ENCODE results near the gene PSMA7. TPM values are rescaled to one million over a fixed set of nuclear protein-coding genes. Genes with fewer than 3 reads are reported as not detected.
A peak's percentile ranks its signal among the peaks of the same experiment; 100 is the strongest.

The PSMA7 gene
- total RNA-seq, 2 experiments from 2014 or later, result 287 to 288 TPM

GRCh38 chr20:62147125-62147524 lies 3.9 kb upstream of the PSMA7 start:
- intact Hi-C loops (cut with micrococcal nuclease), result no loop called here

GRCh38 chr20:62146019-62146755 lies 3.0 kb upstream of the PSMA7 start:
- Mint-ChIP-seq H3K27ac (no peak overlapping the region), H3K4me3 (no peak overlapping the region), H3K27me3 (ENCODE audit: low read depth) (no peaks in the 10 kb centered on the region), H3K36me3 (ENCODE audit: low read depth) (peaks cover 8% of the 10 kb centered on the region), H3K4me1 (ENCODE audit: low read depth) (peaks cover 36% of the 10 kb centered on the region), H3K9me3 (no peaks in the 10 kb centered on the region)
- intact Hi-C loops (cut with micrococcal nuclease), result no loop called here
- DNase-seq, result no peak
- CTCF ChIA-PET, result interaction anchor here (1.7 kb wide), 1 partner anchor 11 kb away, joined by 4 read pairs; no protein-coding TSS in a partner anchor

More at GRCh38 chr20:62147125-62147524, 3.9 kb upstream of the PSMA7 start:
- CTCF ChIA-PET, result no interaction called here
- Mint-ChIP-seq H3K9me3 (no peaks in the 10 kb centered on the region), H3K27ac (no peak overlapping the region), H3K4me3 (no peak overlapping the region), H3K36me3 (ENCODE audit: low read depth) (peaks cover 11% of the 10 kb centered on the region), H3K27me3 (ENCODE audit: low read depth) (no peaks in the 10 kb centered on the region), H3K4me1 (ENCODE audit: low read depth) (peaks cover 29% of the 10 kb centered on the region)
- no peak for DNase-seq

- H3K4me3 Mint-ChIP-seq, result no peak overlapping the region
- no peak for DNase-seq
- H3K4me1 Mint-ChIP-seq (ENCODE audit: low read depth), result peaks cover 42% of the 10 kb centered on the region
- peaks cover 11% of the 10 kb centered on the region for H3K36me3 Mint-ChIP-seq (ENCODE audit: low read depth)
- no peak overlapping the region for H3K27ac Mint-ChIP-seq
- no peaks in the 10 kb centered on the region for H3K27me3 Mint-ChIP-seq (ENCODE audit: low read depth)
- H3K9me3 Mint-ChIP-seq, result no peaks in the 10 kb centered on the region
- intact Hi-C loops (cut with micrococcal nuclease), result no loop called here
- CTCF ChIA-PET, result interaction anchor here (1.7 kb wide), 1 partner anchor 11 kb away, joined by 4 read pairs; no protein-coding TSS in a partner anchor
These were observed 2.5 kb upstream of the PSMA7 start for GRCh38 chr20:62145688-62146018.

GRCh38 chr20:62143957-62144825 lies 997 bp upstream of the PSMA7 start:
- Mint-ChIP-seq H3K4me3 (peak overlapping the region; percentile 76), H3K36me3 (ENCODE audit: low read depth) (peaks cover 22% of the 10 kb centered on the region), H3K4me1 (ENCODE audit: low read depth) (peaks cover 52% of the 10 kb centered on the region), H3K27me3 (ENCODE audit: low read depth) (no peaks in the 10 kb centered on the region), H3K9me3 (no peaks in the 10 kb centered on the region), H3K27ac (peak overlapping the region; percentile 46)
- intact Hi-C loops (cut with micrococcal nuclease), result loop anchor here (1.0 kb wide), 4 partner anchors 22 to 158 kb away; partner anchors contain the start of genes ADRM1 and LSM14B
- CTCF ChIA-PET, result interaction anchor here (0.9 to 1.7 kb wide), 2 partner anchors 13 to 133 kb away, joined by 3 to 4 read pairs; no protein-coding TSS in a partner anchor
- peak; percentile 72 for DNase-seq

- peaks cover 60% of the 10 kb centered on the region for H3K4me1 Mint-ChIP-seq (ENCODE audit: low read depth)
- peaks cover 37% of the 10 kb centered on the region for H3K36me3 Mint-ChIP-seq (ENCODE audit: low read depth)
- CTCF ChIA-PET, result interaction anchor here (0.9 to 2.2 kb wide), 5 partner anchors 10 to 132 kb away, joined by 3 to 9 read pairs (median 3); partner anchors contain the start of gene LSM14B
- no peaks in the 10 kb centered on the region for H3K9me3 Mint-ChIP-seq
- peak; percentile 18 for DNase-seq
- intact Hi-C loops (cut with micrococcal nuclease), result loop anchor here (1.0 kb wide), 3 partner anchors 20 to 160 kb away; partner anchors contain the start of genes ADRM1 and LSM14B
- H3K27me3 Mint-ChIP-seq (ENCODE audit: low read depth), result no peaks in the 10 kb centered on the region
- peak overlapping the region; percentile 83 for H3K4me3 Mint-ChIP-seq
- H3K27ac Mint-ChIP-seq, result peak overlapping the region; percentile 87
These were observed 728 bp downstream of the PSMA7 start for GRCh38 chr20:62142252-62143080.

- Mint-ChIP-seq H3K27ac (peak overlapping the region; percentile 87), H3K4me1 (ENCODE audit: low read depth) (peaks cover 53% of the 10 kb centered on the region), H3K27me3 (ENCODE audit: low read depth) (no peaks in the 10 kb centered on the region), H3K4me3 (peak overlapping the region; percentile 83), H3K9me3 (no peaks in the 10 kb centered on the region), H3K36me3 (ENCODE audit: low read depth) (peaks cover 39% of the 10 kb centered on the region)
- CTCF ChIA-PET, result interaction anchor here (0.9 to 2.2 kb wide), 6 partner anchors 9 to 131 kb away, joined by 3 to 9 read pairs (median 3); partner anchors contain the start of gene LSM14B
- DNase-seq, result peak; percentile 40
- intact Hi-C loops (cut with micrococcal nuclease), result loop anchor here (1.0 kb wide), 1 partner anchor 74 kb away; no protein-coding TSS in a partner anchor
These were observed 1.6 kb downstream of the PSMA7 start for GRCh38 chr20:62141397-62142251.

GRCh38 chr20:62141043-62141396 lies 2.2 kb downstream of the PSMA7 start:
- H3K4me1 Mint-ChIP-seq (ENCODE audit: low read depth), result peaks cover 52% of the 10 kb centered on the region
- CTCF ChIA-PET, result interaction anchor here (0.9 to 2.2 kb wide), 3 partner anchors 17 to 130 kb away, joined by 3 to 9 read pairs (median 8); no protein-coding TSS in a partner anchor
- H3K27ac Mint-ChIP-seq, result peak overlapping the region; percentile 87
- no peak for DNase-seq
- peak overlapping the region; percentile 83 for H3K4me3 Mint-ChIP-seq
- H3K27me3 Mint-ChIP-seq (ENCODE audit: low read depth), result no peaks in the 10 kb centered on the region
- H3K36me3 Mint-ChIP-seq (ENCODE audit: low read depth), result peaks cover 39% of the 10 kb centered on the region
- intact Hi-C loops (cut with micrococcal nuclease), result loop anchor here (1.0 kb wide), 1 partner anchor 74 kb away; no protein-coding TSS in a partner anchor
- no peaks in the 10 kb centered on the region for H3K9me3 Mint-ChIP-seq

- CTCF ChIA-PET, result interaction anchor here (0.6 to 2.6 kb wide), 2 partner anchors 114 to 125 kb away, joined by 4 to 7 read pairs; no protein-coding TSS in a partner anchor
- Mint-ChIP-seq H3K36me3 (ENCODE audit: low read depth) (peaks cover 41% of the 10 kb centered on the region), H3K27ac (peak overlapping the region; percentile 87), H3K4me3 (no peak overlapping the region), H3K4me1 (ENCODE audit: low read depth) (peaks cover 38% of the 10 kb centered on the region), H3K9me3 (no peaks in the 10 kb centered on the region), H3K27me3 (ENCODE audit: low read depth) (no peaks in the 10 kb centered on the region)
- no peak for DNase-seq
- intact Hi-C loops (cut with micrococcal nuclease), result no loop called here
These were observed 3.6 kb downstream of the PSMA7 start for GRCh38 chr20:62139636-62140035.

- no peak for DNase-seq
- H3K4me1 Mint-ChIP-seq (ENCODE audit: low read depth), result peaks cover 37% of the 10 kb centered on the region
- CTCF ChIA-PET, result interaction anchor here (0.6 to 2.6 kb wide), 4 partner anchors 39 to 128 kb away, joined by 3 to 10 read pairs (median 6); no protein-coding TSS in a partner anchor
- peak overlapping the region; percentile 24 for H3K27ac Mint-ChIP-seq
- no peaks in the 10 kb centered on the region for H3K9me3 Mint-ChIP-seq
- H3K36me3 Mint-ChIP-seq (ENCODE audit: low read depth), result peaks cover 43% of the 10 kb centered on the region
- H3K4me3 Mint-ChIP-seq, result no peak overlapping the region
- intact Hi-C loops (cut with micrococcal nuclease), result no loop called here
- no peaks in the 10 kb centered on the region for H3K27me3 Mint-ChIP-seq (ENCODE audit: low read depth)
These were observed 4.3 kb downstream of the PSMA7 start for GRCh38 chr20:62138912-62139311.

- Mint-ChIP-seq H3K9me3 (no peaks in the 10 kb centered on the region), H3K4me1 (ENCODE audit: low read depth) (peaks cover 42% of the 10 kb centered on the region), H3K27me3 (ENCODE audit: low read depth) (no peaks in the 10 kb centered on the region), H3K4me3 (no peak overlapping the region), H3K27ac (peak overlapping the region; percentile 71), H3K36me3 (ENCODE audit: low read depth) (peaks cover 47% of the 10 kb centered on the region)
- intact Hi-C loops (cut with micrococcal nuclease), result no loop called here
- CTCF ChIA-PET, result interaction anchor here (1.8 to 2.6 kb wide), 2 partner anchors 112 to 127 kb away, joined by 7 to 10 read pairs; no protein-coding TSS in a partner anchor
- no peak for DNase-seq
These were observed 5.0 kb downstream of the PSMA7 start for GRCh38 chr20:62138204-62138543.

All from activated naive CD4-positive, alpha-beta T cell treated with anti-CD3 and anti-CD28 coated beads for 36 hours (primary cell).